ENCODE measurements around the gene SNTB2.

SNTB2 gene

DNA sequence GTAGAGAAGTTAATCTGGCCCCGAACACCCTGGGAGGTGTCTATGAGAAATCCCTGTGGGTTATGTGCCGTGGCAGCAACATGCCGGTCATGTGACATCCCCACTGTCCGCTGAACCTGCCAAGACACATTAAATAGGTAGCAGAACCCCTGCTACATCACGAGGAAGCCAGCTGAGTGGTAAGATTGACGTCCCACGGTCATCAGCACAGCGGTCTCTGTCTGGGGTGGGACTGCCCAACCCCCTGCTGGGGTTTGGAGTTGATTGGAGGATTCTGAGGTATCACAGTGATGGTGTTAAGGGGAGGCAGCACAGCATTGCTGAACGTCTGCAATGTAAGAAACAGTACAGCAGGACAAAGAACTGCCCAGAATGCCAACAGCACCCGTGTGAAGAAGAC lies 162.6 kb downstream of the SNTB2 start:
- DNase-seq, result no peak

- DNase-seq, result no peak
These were observed 163.7 kb downstream of the SNTB2 start for GRCh38 chr16:69350536-69351133.

- DNase-seq, result no peak
These were observed 164.5 kb downstream of the SNTB2 start, which contains the start of gene TMED6 for GRCh38 chr16:69351309-69352027. TMED6 (minus strand) TSS chr16:69351786; CDS start chr16:69351753, 33 bp downstream.

Measured in activated effector memory CD4-positive, alpha-beta T cell treated with anti-CD3 and anti-CD28 coated beads, Interleukin-2, amount 50 U/mL, for 16 hours (primary cell).